GM18870 (cell line): ENCODE results near the gene HOXB8.

ENCODE experiments used
- ATAC-seq: cut with Tn5 transposase; IDR thresholded peaks from one replicate; pipeline ENCODE4 v1.9.1; 2021; ENCODE audit warnings: moderate library complexity; ENCODE audit not compliant: unreplicated experiment

HOXB8 gene

DNA sequence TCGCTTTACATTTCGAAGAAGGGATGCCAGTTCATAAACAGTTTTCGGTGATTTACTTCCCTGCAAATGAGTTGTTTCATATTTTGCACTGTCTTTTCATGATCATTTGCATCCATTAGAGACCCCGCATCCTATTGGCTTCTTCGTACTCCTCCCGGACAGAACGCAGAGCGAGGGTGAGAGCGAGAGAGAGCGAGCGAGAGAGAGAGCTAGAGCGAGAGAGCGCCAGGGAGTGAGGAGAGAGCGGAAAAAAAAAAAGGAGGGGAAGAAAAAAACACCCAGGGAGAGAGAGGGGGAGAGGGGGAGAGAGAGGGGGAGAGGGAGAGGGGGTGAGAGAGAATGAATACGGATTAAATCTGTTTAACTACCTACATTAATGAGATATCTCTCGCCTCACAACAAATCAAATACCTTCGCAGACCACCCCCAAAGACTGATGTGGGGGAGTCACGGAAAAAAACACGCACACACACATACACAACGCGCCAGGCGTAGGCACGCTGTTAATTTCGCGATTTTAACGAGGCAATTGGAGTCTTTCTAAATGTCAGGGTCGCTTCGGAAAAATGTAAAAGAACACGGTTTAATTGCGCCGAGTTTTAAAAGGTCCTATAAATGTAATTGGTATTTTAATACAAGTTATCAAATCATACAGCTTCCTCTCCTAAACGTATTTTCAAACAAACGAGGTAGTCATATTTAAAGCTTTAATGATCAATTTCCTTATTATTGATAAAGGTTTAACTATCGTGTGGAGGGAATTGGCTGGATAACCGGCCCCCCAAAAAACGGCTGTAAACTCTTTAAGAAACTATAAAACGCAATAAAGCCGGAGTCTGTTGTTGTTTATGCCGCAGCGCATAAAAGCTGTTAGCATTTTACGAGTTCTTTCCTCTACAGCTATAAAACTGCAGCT is at the start of gene HOXB8:
Gene HOXB8, minus strand, starts transcription at position 246 of the 916 bp plus-strand sequence. CDS start 588 bp downstream, outside the sequence.
- no peak for ATAC-seq

DNA sequence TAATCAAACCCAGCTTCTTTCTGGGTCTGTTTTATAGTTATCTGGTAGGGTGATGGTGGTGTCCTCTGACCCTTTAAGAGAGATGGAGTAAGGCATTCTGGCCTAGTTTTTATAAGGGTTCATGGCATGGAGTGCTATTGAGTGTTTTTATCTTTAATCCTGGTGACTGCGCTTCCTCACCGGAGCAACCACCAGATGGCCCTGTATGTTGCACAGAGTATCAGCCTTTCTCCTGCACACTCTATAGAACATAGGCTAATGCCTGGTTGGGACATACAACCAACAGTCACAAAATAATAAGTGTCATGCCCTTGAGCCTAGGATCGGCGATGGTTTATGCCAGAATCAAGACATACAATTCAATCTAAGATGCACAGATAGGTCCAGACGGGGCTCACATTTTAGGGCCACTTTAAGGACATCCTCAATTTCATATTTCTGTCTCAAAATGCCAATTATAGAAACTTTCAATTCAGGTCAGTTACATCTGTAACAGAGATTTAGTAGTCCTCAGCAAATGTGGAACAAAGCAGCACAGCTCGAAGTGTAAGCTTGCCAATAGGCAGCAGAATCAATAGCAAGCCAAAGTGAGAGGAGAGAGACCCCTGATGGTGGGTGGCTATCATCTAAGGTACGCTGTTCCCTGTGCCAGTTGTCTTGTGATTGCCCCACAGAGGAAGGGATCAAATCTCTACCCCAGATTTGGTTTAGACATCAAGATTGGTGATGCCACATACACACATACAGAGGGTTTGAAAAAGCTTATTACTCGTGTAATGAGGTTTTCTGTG is 48.2 kb upstream of the HOXB8 start:
- ATAC-seq = no peak

DNA sequence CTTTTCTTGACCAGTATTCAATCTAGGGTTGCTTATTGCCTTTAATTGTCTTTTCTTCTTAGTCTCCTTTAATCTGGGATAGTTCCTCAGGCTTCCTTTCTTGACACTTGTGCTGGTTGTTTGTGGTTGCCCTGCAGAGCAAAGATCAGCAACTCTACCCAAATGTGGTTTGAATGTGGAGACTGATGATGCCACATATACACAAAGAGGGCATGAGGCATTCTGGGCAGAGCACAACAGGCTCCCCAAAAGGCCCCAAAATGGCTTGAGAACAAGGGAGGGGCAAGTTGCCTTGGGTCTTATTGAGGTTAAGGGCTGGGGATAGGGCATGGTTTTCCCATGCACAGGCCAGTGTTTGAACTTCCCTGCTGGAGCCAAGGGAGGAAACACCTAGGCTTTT is 40.8 kb upstream of the HOXB8 start:
- ATAC-seq = no peak

DNA sequence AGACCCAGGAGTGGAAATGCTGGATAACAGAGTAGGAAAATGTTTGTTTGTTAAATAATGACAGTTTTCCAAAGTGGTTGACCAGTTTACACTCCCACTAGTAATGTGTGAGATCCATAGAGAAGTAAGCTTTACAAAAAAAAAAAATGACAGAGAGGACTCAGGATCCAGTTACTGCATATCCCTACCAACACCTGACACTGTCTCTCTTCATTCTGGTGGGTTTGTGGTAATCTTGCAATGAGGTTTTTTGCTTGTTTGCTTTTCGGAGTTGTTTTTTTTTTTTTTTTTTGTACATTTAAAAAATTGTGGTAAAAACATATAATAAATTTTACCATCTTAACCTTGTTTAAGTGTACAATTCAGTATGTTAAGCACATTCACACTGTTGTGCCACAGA is 34.6 kb upstream of the HOXB8 start:
- ATAC-seq = no peak

DNA sequence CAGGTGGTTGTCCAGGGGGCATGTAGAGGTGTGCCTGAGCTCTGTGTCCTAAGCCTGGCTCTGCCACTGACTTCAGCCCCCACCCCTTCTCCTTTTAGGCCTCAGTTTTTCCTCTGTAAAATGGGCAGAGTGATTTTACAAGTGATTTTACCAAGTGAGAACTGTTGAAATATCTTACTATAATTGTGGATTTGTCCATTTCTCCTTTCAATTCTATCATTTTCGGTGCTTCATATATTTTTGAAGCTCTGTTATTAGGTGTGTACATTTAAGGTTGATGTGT is 32.8 kb upstream of the HOXB8 start:
- ATAC-seq = no peak

DNA sequence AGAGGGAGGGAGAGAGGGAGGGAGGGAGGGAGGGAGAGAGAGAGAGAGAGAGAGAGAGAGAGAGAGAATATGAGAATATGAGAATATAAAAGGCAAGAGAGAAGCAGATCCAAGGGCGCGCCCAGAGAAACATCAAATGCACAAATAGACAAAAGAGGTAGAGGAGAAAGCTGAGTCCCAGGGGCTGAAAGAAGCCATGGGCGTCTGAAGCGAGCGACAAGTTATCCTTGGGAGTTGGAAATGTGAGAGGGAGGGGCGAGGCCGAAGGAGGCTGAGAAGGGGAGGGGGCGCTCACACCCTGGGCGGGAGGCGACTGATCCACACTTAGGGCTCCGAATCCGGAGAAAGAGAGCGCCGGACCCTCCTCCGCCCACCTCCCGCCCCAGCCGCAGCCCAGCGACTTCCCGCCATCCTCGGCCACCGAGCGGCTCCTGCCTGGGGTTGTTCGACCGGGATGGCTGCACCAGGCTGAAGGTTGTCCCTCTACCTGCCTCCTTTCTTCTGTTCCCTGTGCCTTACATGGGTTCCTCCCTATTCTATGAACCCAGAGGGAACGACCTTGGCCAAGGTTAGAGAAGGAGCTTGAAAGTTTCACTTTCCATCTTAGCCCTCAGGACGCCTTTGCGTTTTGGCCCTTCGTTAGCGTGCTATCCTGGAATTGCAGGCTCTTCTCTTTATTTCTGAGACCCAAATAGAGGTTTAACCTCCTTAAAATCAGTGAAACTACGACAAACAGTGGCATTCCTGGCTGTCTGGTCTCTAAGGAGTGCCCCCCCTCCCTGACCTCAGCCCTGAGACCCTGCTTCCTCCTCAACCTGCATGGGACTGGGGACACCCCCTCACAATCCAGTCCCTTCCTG is 32.2 kb upstream of the HOXB8 start:
- ATAC-seq = no peak

DNA sequence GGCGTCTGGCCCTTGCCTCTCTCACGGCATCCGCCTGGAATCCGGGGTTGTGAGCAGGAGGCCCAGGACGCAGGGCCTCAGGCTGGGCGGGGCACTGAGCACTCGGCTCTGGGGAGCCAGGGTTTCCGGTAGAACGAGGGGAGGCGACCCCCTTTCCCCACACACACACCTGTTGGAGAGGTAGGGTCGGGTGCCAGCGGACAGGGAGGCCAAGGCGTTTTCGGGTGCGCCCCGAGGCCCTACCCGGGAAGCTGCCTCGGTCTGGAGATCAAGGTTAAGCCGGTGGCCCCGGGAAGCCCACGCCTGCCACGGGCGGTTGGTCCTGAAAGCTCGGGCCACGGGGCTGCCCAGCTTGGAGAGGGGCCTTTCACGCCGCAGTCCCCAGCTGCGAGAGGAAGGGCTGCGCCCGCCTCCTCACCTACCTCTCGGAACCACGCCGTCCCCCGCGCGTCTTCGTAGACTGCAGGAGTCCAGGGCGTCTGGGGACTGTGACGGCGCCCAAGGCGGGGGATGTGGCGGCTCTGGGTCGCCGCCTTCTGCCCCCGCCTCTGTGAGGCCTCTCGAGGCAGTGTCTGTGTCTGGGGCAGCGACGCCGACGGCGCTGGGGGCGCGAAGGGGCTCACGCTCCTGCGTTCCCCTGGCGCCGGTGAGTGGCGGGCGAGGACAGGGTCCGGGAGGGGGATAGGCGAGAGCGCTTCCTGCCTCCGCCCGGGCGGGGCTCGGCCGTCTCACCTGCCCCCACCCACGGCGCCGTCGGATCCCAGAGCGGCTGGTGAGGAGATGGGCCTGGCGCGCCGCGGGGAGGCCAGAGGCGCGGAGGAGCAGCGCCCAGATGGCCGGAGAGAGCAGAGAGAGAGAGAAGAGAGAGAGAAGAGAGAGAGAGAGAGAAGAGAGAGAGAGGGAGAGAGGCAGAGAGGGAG is 31.4 kb upstream of the HOXB8 start:
- no peak for ATAC-seq

DNA sequence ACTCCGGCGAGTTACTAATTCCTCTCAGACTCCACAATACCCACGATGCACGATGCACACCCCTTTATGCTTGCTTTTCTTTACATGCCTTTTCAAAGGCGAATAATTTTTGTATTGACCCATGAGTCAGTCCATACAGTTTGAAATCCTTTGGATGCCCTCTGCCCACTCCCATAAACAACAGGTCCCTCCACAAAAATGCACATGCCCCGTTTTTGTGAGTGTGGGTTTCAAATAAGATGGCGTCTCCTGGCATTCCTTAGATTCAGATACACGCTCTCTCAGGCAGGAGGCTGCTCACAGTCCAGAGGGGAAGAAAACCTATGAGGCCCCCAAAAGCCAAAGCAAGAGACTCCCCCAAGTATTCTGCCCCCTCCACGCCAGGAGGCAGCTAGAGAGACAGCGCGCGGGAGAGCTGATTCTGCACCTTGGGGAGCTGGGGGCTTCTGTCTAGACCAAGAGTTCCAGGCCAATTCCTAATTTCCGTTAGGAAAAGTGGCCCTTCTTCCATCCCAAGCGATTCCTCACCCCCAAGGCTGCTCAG is 30.6 kb upstream of the HOXB8 start:
- ATAC-seq = no peak

DNA sequence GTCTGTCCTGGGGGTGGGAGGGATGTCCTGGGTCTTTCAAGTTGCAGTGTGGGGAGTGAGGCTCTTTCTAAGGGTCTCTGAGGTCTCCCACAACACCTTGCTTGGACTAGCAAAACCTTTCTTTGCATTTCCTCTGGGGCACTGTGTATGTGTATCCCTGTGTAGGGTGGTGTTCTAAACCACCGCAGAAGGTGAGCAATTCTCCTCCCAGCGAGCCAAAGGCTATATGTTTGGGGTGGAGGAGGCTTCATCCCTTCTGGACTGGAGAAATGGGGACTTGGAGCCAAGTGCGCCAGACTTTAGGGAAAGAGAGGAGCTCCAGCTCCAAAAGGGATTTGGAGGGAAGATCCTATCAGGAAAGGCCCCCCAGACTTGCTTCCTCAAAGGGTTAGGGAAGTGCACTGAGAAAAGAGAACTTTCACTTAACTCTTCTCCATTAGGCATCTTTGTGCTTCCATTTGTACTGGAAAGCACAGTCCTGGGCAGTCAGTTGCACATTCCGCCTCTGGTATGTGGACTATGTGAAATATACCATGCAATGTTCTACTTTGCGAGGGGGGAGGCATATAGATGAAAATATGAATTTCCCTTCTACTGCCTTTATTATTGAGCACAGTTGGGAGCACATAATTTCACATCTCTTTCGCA is 29.9 kb upstream of the HOXB8 start:
- no peak for ATAC-seq

DNA sequence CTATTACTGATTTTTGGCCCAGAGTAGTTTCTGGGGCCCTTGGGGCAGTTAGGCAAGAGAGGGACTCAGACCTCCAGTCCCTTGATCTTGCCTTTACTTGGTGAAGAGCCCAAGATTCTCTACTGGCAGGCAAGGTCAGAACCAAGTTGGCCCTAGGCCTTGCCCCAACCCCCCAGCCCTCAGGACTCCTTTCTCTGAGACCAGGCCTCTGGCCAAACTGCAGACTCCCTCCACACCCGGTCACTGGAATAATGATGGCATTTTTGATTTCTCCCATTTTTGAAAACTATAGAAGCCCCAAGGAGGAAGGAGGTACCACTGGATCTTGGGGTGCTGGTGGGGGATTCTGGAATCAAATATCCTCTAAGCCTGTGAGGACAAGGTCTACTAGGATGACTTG is 29.1 kb upstream of the HOXB8 start:
- ATAC-seq = no peak

DNA sequence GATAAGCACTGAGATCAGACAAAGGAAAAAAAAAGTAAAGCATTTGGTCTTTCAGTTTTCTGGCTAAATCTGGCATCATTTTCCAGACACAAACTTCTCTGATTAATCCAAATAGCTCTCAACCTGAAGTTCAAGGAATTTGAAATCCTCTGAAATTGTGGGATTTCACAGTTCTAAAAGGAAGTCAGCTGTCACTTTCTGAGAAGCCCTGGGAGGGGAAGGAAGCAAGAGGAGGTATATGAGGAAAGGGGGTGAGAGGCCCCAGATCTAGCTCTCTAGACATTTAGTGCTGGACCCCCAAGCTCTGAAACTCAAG is 28.6 kb upstream of the HOXB8 start:
- ATAC-seq = no peak

DNA sequence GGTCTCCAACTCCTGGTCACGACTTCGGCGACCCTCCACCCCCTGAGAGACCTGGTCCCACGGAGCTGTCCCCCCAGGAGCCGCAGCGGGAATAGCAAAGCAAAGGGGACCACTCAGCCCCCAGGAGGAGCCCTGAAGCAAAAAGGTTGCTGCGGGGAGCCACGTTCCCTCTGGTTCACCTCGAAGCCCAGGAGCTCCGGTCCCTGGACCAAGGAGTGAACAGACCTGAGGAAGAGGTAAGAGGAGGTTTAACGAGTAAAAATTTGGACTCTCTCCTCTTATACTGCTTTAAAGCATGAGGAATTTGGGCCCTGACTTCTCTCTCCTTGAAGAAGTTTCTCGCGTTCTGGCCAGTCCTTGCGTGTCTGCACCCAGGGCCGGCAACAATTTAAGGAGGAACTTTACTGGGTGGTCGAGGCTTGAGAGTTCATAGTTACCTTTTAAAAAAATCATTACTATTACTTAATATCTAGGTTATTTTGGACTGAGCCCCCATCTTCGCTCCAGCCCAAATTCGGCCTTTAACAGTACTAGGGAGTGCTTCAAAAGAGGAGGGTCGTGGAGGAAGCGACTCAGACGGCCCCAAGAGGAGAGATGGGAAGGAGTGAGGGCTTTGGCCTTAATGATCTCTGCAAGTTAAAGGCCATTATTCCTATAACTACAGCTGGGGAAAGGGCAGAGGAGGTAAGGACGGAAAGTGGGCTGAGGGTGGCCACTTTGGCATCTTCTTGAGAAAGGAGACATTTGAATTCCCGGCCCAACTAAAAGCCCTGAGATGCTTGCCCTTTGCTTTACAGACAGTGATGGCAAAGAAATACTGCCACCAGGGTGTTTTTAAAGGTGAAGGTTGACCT is 28.0 kb upstream of the HOXB8 start:
- no peak for ATAC-seq

DNA sequence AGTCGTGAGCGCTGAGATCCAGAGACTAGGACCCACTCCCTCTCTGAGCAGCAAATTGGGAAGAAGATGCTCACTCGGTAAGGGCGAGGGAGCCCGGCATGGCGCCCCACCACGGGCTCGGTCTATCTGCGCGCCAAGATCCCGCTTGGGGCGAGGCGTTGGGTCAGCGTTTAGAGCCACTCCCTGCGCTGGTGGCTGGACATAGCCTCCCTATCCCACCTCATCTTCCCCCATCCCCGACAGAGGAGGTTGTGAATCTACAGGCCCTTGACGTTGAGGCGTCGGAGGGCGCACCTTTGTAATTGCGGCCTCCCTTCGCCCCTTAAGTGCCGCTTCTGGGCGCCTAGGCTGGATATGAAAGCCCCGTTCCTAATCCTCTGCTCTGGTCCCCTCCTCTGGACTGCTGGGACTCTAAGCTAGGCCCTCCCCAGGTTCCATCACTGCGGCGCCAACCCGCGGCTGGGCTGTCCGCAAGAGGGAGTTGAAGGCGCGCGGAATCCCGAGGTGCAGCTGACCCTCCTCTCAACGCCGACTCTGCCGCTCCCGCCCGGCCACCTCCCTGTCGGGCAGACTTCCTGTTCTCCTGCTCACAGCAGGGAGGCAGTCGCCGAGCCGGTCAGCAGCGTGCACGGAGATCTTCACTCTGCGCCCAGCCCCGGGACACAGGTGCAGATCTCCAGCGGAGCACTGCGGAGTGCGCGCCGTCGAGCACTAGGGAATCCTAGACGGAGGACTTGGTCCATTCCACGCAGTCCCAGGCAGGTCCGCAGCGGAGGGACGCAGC is 27.2 kb upstream of the HOXB8 start:
- ATAC-seq = no peak

DNA sequence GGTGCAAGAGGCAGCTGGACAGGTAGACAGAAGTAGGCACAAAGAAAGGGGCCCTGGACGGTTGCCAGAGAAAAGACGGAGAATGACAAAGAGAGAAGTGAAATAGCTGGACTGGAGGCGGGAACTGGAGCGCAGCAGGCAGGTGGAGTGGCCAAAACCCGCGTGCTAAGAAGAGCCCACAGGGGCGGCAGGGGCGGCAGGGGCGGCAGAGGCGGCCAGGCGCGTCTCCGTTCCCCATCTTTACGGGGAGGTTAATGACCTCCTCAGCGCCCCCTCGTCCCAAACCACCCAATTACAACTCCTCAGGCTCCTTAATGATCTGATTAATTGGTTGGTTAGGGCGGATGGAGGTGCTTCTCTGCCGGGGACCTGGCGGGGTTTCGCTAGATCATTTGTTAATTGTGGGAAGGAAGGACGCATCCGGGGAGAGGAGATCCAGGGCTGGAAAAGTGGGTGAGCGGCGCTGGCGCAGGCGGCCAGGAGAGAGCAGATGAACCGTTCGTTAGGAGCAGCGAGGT is 26.5 kb upstream of the HOXB8 start:
- no peak for ATAC-seq

DNA sequence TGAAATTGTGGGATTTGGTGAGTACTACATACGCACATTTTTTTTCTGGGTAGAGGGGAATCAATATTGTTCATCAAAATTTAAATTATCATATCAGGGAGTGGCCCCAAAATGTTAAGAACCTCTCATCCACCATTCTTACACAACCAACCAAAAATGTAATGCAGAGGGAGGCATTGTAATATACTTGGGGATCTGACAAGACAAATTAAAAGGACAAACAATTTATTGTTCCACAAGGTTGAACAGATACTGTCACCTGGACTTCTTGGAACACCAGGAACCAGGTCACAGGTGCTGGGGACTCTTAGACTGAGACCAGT is 25.7 kb upstream of the HOXB8 start:
- ATAC-seq = no peak

DNA sequence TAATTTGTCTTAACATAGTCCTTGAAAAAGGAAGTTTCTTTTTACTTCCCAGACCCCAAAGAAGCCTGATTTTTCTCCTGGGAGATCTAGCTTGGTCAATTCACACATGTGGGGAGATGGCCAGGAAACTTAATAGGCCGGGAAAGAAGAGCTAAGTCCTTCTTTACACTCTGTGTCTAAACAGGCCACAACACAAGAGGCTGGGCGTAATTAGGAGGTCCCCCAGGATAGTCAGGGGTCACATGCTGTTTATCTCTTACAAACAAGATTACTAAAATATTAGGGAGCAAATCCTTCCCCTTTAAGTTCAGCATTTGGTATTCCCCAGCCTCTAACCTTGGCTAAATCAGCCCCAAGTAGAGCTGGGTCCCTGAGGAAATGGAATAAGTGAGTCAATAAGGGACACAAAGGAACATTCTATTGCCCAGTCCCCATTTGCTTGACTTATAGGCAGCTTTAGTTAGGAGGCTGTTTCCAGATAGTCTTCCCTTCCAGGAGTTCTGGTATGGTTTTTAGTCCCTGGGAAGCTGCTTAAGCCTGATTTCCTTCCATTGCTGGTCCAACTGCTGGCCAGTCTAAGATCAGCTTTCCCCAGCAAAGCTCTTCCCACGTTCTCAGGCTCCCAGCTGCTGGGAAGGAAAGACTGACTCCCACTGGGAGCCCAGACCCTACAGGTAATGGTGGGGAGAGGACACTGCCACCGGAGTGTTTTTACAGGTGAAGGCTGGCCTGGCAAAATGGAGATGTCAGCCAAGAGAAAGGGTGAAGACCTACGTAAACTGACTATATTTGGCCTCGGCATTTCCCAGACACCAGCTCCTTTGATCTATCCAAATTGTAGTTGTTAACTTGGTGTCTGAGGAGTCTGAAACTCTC is 25.1 kb upstream of the HOXB8 start:
- ATAC-seq = no peak

DNA sequence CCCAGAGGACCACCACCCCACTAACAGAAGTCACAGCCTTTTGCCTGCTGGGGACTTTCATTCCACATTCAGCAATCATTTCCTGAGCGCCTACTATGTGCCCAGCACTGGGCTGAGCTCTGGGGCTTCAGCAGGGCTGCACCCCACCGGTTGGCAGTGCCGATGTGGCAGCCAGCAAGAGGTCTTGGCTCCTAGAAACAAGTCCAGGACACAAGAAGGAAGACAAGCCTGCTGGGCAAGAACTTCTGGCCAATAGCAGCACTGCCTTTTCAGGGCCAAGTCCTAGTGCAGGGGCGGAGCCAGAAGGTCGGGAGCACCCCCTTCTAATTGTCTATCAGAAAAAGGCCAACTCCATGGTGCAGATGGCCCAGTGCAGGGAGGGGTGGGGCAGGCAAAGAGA is 24.0 kb upstream of the HOXB8 start:
- no peak for ATAC-seq
